ENCODE measurements around the gene ATAD3B.

The ATAD3B gene

GRCh38 chr1:1434131-1434823 is 37.3 kb upstream of the ATAD3B start:
- H4K91ac ChIP-seq (ENCODE audit: low read length): peak overlapping the region; percentile 78
- no peak overlapping the region for H2BK120ac ChIP-seq (ENCODE audit: low read depth, low read length)
- DNase-seq: no peak
- H3K4ac ChIP-seq (ENCODE audit: low read depth in 1 of 2, low read length in 2 of 2): peak overlapping the region in 1 of 2 experiments; percentile 41
- no peak overlapping the region for H3K4me2 ChIP-seq (ENCODE audit: low read length, poor library complexity, severe bottlenecking)
- no peak overlapping the region for H3K14ac ChIP-seq (ENCODE audit: low read length in 2 of 2)
- no peak overlapping the region for H3K4me3 ChIP-seq (ENCODE audit: insufficient read depth in 1 of 2, low read depth in 1 of 2, low read length in 2 of 2)
- H2BK5ac ChIP-seq (ENCODE audit: low read depth, low read length, poor library complexity, severe bottlenecking): no peak overlapping the region
- H3K9me3 ChIP-seq (ENCODE audit: control insufficient read depth, low read length): no peaks in the 10 kb centered on the region
- H3K18ac ChIP-seq (ENCODE audit: low read depth in 1 of 2, low read length in 2 of 2): peak overlapping the region in 1 of 2 experiments; percentile 29
- no peak overlapping the region for H3K9ac ChIP-seq (ENCODE audit: low read length)
- peak overlapping the region; percentile 60 for H2BK15ac ChIP-seq (ENCODE audit: low read depth, poor library complexity, severe bottlenecking)
- peaks cover 20% of the 10 kb centered on the region for H3K79me1 ChIP-seq (replicated peaks; ENCODE audit: low read length, poor library complexity, severe bottlenecking)
- no peak overlapping the region for H3K27ac ChIP-seq (ENCODE audit: low read length, poor library complexity, severe bottlenecking)
- WGBS: 42% methylated on average over 26 of the region's 32 CpGs
- peak overlapping the region; percentile 89 for H4K8ac ChIP-seq (ENCODE audit: low read length)
- H3K23ac ChIP-seq (ENCODE audit: low read length in 2 of 2): no peak overlapping the region
- H3K36me3 ChIP-seq (ENCODE audit: control insufficient read depth in 1 of 2, insufficient read depth in 2 of 2, low read depth in 1 of 2, low read length in 2 of 2): peaks cover 0 to 22% of the 10 kb centered on the region in 2 experiments
- peak overlapping the region; percentile 32 to 75 for H2BK12ac ChIP-seq (ENCODE audit: low read length in 2 of 2)
- H3K27me3 ChIP-seq (ENCODE audit: control insufficient read depth in 1 of 2, insufficient read depth in 1 of 2, low read length in 2 of 2): peaks cover 0 to 26% of the 10 kb centered on the region in 2 experiments
- no peak overlapping the region for H2AFZ ChIP-seq (ENCODE audit: low read depth, low read length)
- H3K4me1 ChIP-seq (ENCODE audit: control insufficient read depth, insufficient read depth, low read depth, low read length): peaks cover 89% of the 10 kb centered on the region
- H2AK5ac ChIP-seq (ENCODE audit: low read length, severe bottlenecking): peak overlapping the region; percentile 48

- 91% methylated on average over 3 of the region's 4 CpGs for WGBS
- Histone ChIP-seq H3K14ac (ENCODE audit: low read length in 2 of 2) (no peak overlapping the region), H2AFZ (ENCODE audit: low read depth, low read length) (no peak overlapping the region), H3K36me3 (ENCODE audit: control insufficient read depth in 1 of 2, insufficient read depth in 2 of 2, low read depth in 1 of 2, low read length in 2 of 2) (peaks cover 0 to 27% of the 10 kb centered on the region in 2 experiments), H4K91ac (ENCODE audit: low read length) (no peak overlapping the region), H3K9ac (ENCODE audit: low read length) (no peak overlapping the region), H3K4me3 (ENCODE audit: insufficient read depth in 1 of 2, low read depth in 1 of 2, low read length in 2 of 2) (peak overlapping the region in 1 of 2 experiments; percentile 51), H3K9me3 (ENCODE audit: control insufficient read depth, low read length) (no peaks in the 10 kb centered on the region), H3K23ac (ENCODE audit: low read length in 2 of 2) (no peak overlapping the region), H2BK12ac (ENCODE audit: low read length in 2 of 2) (peak overlapping the region in 1 of 2 experiments; percentile 75), H3K4ac (ENCODE audit: low read depth in 1 of 2, low read length in 2 of 2) (no peak overlapping the region), H2BK15ac (ENCODE audit: low read depth, poor library complexity, severe bottlenecking) (peak overlapping the region; percentile 4), H2BK5ac (ENCODE audit: low read depth, low read length, poor library complexity, severe bottlenecking) (no peak overlapping the region), H3K4me2 (ENCODE audit: low read length, poor library complexity, severe bottlenecking) (no peak overlapping the region), H3K27ac (ENCODE audit: low read length, poor library complexity, severe bottlenecking) (no peak overlapping the region), H3K18ac (ENCODE audit: low read depth in 1 of 2, low read length in 2 of 2) (no peak overlapping the region), H4K8ac (ENCODE audit: low read length) (peak overlapping the region; percentile 47), H2AK5ac (ENCODE audit: low read length, severe bottlenecking) (peak overlapping the region; percentile 63), H2BK120ac (ENCODE audit: low read depth, low read length) (peak overlapping the region; percentile 67), H3K79me1 (replicated peaks; ENCODE audit: low read length, poor library complexity, severe bottlenecking) (peaks cover 20% of the 10 kb centered on the region), H3K4me1 (ENCODE audit: control insufficient read depth, insufficient read depth, low read depth, low read length) (peaks cover 90% of the 10 kb centered on the region), H3K27me3 (ENCODE audit: control insufficient read depth in 1 of 2, insufficient read depth in 1 of 2, low read length in 2 of 2) (peaks cover 0 to 26% of the 10 kb centered on the region in 2 experiments)
- DNase-seq: no peak
Observed at GRCh38 chr1:1434824-1435105, 36.8 kb upstream of the ATAD3B start.

GRCh38 chr1:1435106-1435903 is 36.3 kb upstream of the ATAD3B start, which contains the start of gene VWA1:
Gene VWA1 (plus strand): TSS chr1:1435690. CDS start chr1:1435749, 59 bp downstream.
- Histone ChIP-seq H4K91ac (ENCODE audit: low read length) (peak within 1 kb of the TSS; percentile 78), H3K79me1 (replicated peaks; ENCODE audit: low read length, poor library complexity, severe bottlenecking) (peaks cover 21% of the 10 kb centered on the region), H3K18ac (ENCODE audit: low read depth in 1 of 2, low read length in 2 of 2) (peak within 1 kb of the TSS; percentile 88 to 93), H3K4me3 (ENCODE audit: insufficient read depth in 1 of 2, low read depth in 1 of 2, low read length in 2 of 2) (peak within 1 kb of the TSS; percentile 51 to 63), H3K4me2 (ENCODE audit: low read length, poor library complexity, severe bottlenecking) (peak within 1 kb of the TSS; percentile 85), H3K23ac (ENCODE audit: low read length in 2 of 2) (peak within 1 kb of the TSS in 1 of 2 experiments; percentile 46), H3K36me3 (ENCODE audit: control insufficient read depth in 1 of 2, insufficient read depth in 2 of 2, low read depth in 1 of 2, low read length in 2 of 2) (peaks cover 0 to 33% of the 10 kb centered on the region in 2 experiments), H3K9me3 (ENCODE audit: control insufficient read depth, low read length) (no peaks in the 10 kb centered on the region), H2AFZ (ENCODE audit: low read depth, low read length) (peak within 1 kb of the TSS; percentile 54), H3K4ac (ENCODE audit: low read depth in 1 of 2, low read length in 2 of 2) (peak within 1 kb of the TSS; percentile 42 to 46), H2BK5ac (ENCODE audit: low read depth, low read length, poor library complexity, severe bottlenecking) (peak within 1 kb of the TSS; percentile 14), H3K14ac (ENCODE audit: low read length in 2 of 2) (peak within 1 kb of the TSS in 1 of 2 experiments; percentile 84), H2AK5ac (ENCODE audit: low read length, severe bottlenecking) (peak within 1 kb of the TSS; percentile 63), H2BK120ac (ENCODE audit: low read depth, low read length) (peak within 1 kb of the TSS; percentile 67), H3K27ac (ENCODE audit: low read length, poor library complexity, severe bottlenecking) (no peak within 1 kb of the TSS), H3K9ac (ENCODE audit: low read length) (no peak within 1 kb of the TSS), H2BK12ac (ENCODE audit: low read length in 2 of 2) (peak within 1 kb of the TSS; percentile 28 to 75), H3K4me1 (ENCODE audit: control insufficient read depth, insufficient read depth, low read depth, low read length) (peaks cover 88% of the 10 kb centered on the region), H4K8ac (ENCODE audit: low read length) (peak within 1 kb of the TSS; percentile 89), H2BK15ac (ENCODE audit: low read depth, poor library complexity, severe bottlenecking) (peak within 1 kb of the TSS; percentile 4), H3K27me3 (ENCODE audit: control insufficient read depth in 1 of 2, insufficient read depth in 1 of 2, low read length in 2 of 2) (peaks cover 0 to 26% of the 10 kb centered on the region in 2 experiments)
- peak; percentile 74 for DNase-seq
- whole genome bisulfite sequencing: 14% methylated on average over 45 of the region's 89 CpGs
